ENCODE measurements around the gene FAM174B. TPM values are rescaled to one million over a fixed set of nuclear protein-coding genes. Genes with fewer than 3 reads are reported as not detected.

Gene FAM174B
- total and polyA plus RNA-seq, 2 donors from 2014 or later: 9.8 to 13.8 TPM

- no peaks in the 10 kb centered on the region for H3K27me3 ChIP-seq (ENCODE audit: control insufficient read depth, insufficient read depth, low read length)
- no peak overlapping the region for H3K4me3 ChIP-seq (ENCODE audit: low read length in 3 of 3)
- no peaks in the 10 kb centered on the region for H3K36me3 ChIP-seq (ENCODE audit: control insufficient read depth in 2 of 3, insufficient read depth in 3 of 3, low read length in 3 of 3)
- H3K4me1 ChIP-seq (ENCODE audit: control insufficient read depth in 2 of 3, insufficient read depth in 2 of 3, low read depth in 1 of 3, low read length in 3 of 3): no peaks in the 10 kb centered on the region
- no peaks in the 10 kb centered on the region for H3K9me3 ChIP-seq (ENCODE audit: control insufficient read depth in 2 of 3, insufficient read depth in 1 of 3, low read length in 3 of 3)
- no peak for DNase-seq
- intact Hi-C loops (cut with DNase I): no loop called here
- no peak overlapping the region for H3K9ac ChIP-seq (ENCODE audit: low read length in 3 of 3)
- FAIRE-seq: no peak
- no peak overlapping the region for H3K27ac ChIP-seq (ENCODE audit: low read depth in 2 of 2, low read length in 2 of 2)
- TF ChIP-seq CTCF (IDR thresholded peaks at IDR 0.05; ENCODE audit: borderline replicate concordance, extremely low read depth, insufficient read depth): no peak
Measured at GRCh38 chr15:92676561-92676960, 21.0 kb upstream of the FAM174B start.

- H3K36me3 ChIP-seq (ENCODE audit: control insufficient read depth in 2 of 3, insufficient read depth in 3 of 3, low read length in 3 of 3): no peaks in the 10 kb centered on the region
- FAIRE-seq: no peak
- intact Hi-C loops (cut with DNase I): no loop called here
- H3K4me3 ChIP-seq (ENCODE audit: low read length in 3 of 3): no peak overlapping the region
- H3K27ac ChIP-seq (ENCODE audit: low read depth in 2 of 2, low read length in 2 of 2): no peak overlapping the region
- DNase-seq: no peak
- no peaks in the 10 kb centered on the region for H3K4me1 ChIP-seq (ENCODE audit: control insufficient read depth in 2 of 3, insufficient read depth in 2 of 3, low read depth in 1 of 3, low read length in 3 of 3)
- H3K27me3 ChIP-seq (ENCODE audit: control insufficient read depth, insufficient read depth, low read length): no peaks in the 10 kb centered on the region
- H3K9ac ChIP-seq (ENCODE audit: low read length in 3 of 3): no peak overlapping the region
- no peaks in the 10 kb centered on the region for H3K9me3 ChIP-seq (ENCODE audit: control insufficient read depth in 2 of 3, insufficient read depth in 1 of 3, low read length in 3 of 3)
- no peak for TF ChIP-seq CTCF (IDR thresholded peaks at IDR 0.05; ENCODE audit: borderline replicate concordance, extremely low read depth, insufficient read depth)
Measured at GRCh38 chr15:92675485-92675884, 19.9 kb upstream of the FAM174B start.

GRCh38 chr15:92674347-92674746 lies 18.8 kb upstream of the FAM174B start:
- Histone ChIP-seq H3K4me1 (ENCODE audit: control insufficient read depth in 2 of 3, insufficient read depth in 2 of 3, low read depth in 1 of 3, low read length in 3 of 3) (no peaks in the 10 kb centered on the region), H3K36me3 (ENCODE audit: control insufficient read depth in 2 of 3, insufficient read depth in 3 of 3, low read length in 3 of 3) (no peaks in the 10 kb centered on the region), H3K27me3 (ENCODE audit: control insufficient read depth, insufficient read depth, low read length) (no peaks in the 10 kb centered on the region), H3K4me3 (ENCODE audit: low read length in 3 of 3) (no peak overlapping the region), H3K9ac (ENCODE audit: low read length in 3 of 3) (no peak overlapping the region), H3K27ac (ENCODE audit: low read depth in 2 of 2, low read length in 2 of 2) (no peak overlapping the region), H3K9me3 (ENCODE audit: control insufficient read depth in 2 of 3, insufficient read depth in 1 of 3, low read length in 3 of 3) (no peaks in the 10 kb centered on the region)
- intact Hi-C loops (cut with DNase I): no loop called here
- FAIRE-seq: no peak
- no peak for TF ChIP-seq CTCF (IDR thresholded peaks at IDR 0.05; ENCODE audit: borderline replicate concordance, extremely low read depth, insufficient read depth)
- DNase-seq: no peak

- Histone ChIP-seq H3K36me3 (ENCODE audit: control insufficient read depth in 2 of 3, insufficient read depth in 3 of 3, low read length in 3 of 3) (no peaks in the 10 kb centered on the region), H3K4me3 (ENCODE audit: low read length in 3 of 3) (no peak overlapping the region), H3K27ac (ENCODE audit: low read depth in 2 of 2, low read length in 2 of 2) (no peak overlapping the region), H3K27me3 (ENCODE audit: control insufficient read depth, insufficient read depth, low read length) (no peaks in the 10 kb centered on the region), H3K4me1 (ENCODE audit: control insufficient read depth in 2 of 3, insufficient read depth in 2 of 3, low read depth in 1 of 3, low read length in 3 of 3) (peaks cover 0 to 2% (median 0%) of the 10 kb centered on the region in 3 donors), H3K9ac (ENCODE audit: low read length in 3 of 3) (no peak overlapping the region), H3K9me3 (ENCODE audit: control insufficient read depth in 2 of 3, insufficient read depth in 1 of 3, low read length in 3 of 3) (no peaks in the 10 kb centered on the region)
- intact Hi-C loops (cut with DNase I): no loop called here
- FAIRE-seq (no peak), DNase-seq (no peak)
- TF ChIP-seq CTCF (IDR thresholded peaks at IDR 0.05; ENCODE audit: borderline replicate concordance, extremely low read depth, insufficient read depth): no peak
Measured at GRCh38 chr15:92672102-92672501, 16.5 kb upstream of the FAM174B start.
